ENCODE results near the gene CCDC92B.
"Not testable (repeated sequence)": the region's sequence is repeated elsewhere in the genome, so short reads cannot be mapped to it uniquely, and the experiment has no call there.

CCDC92B gene

GRCh38 chr17:2703606-2704005 lies 45.8 kb downstream of the CCDC92B start:
- DNase-seq (ENCODE audit: low spot score), result no peak

GRCh38 chr17:2703181-2703580 lies 46.3 kb downstream of the CCDC92B start:
- DNase-seq (ENCODE audit: low spot score), result no peak

GRCh38 chr17:2701996-2702741 lies 47.3 kb downstream of the CCDC92B start:
- DNase-seq (ENCODE audit: low spot score), result no peak

GRCh38 chr17:2701161-2701995 lies 48.1 kb downstream of the CCDC92B start:
- DNase-seq (ENCODE audit: low spot score), result no peak

GRCh38 chr17:2700491-2701141 lies 48.8 kb downstream of the CCDC92B start:
- DNase-seq (ENCODE audit: low spot score), result no peak

GRCh38 chr17:2700030-2700490 lies 49.4 kb downstream of the CCDC92B start:
- DNase-seq (ENCODE audit: low spot score), result no peak

GRCh38 chr17:2699216-2699805 lies 50.1 kb downstream of the CCDC92B start:
- not testable (repeated sequence) for DNase-seq (ENCODE audit: low spot score)

GRCh38 chr17:2697611-2698162 lies 51.8 kb downstream of the CCDC92B start:
- DNase-seq (ENCODE audit: low spot score), result no peak

- DNase-seq (ENCODE audit: low spot score), result no peak
These were observed 53.3 kb downstream of the CCDC92B start for GRCh38 chr17:2695961-2696760.

- DNase-seq (ENCODE audit: low spot score), result no peak
These were observed 54.0 kb downstream of the CCDC92B start for GRCh38 chr17:2695243-2695960.

- DNase-seq (ENCODE audit: low spot score), result no peak
These were observed 54.8 kb downstream of the CCDC92B start for GRCh38 chr17:2694381-2695242.

GRCh38 chr17:2693561-2694380 lies 55.7 kb downstream of the CCDC92B start:
- no peak for DNase-seq (ENCODE audit: low spot score)

- DNase-seq (ENCODE audit: low spot score), result no peak
These were observed 56.7 kb downstream of the CCDC92B start for GRCh38 chr17:2692781-2693135.

GRCh38 chr17:2691965-2692780 lies 57.3 kb downstream of the CCDC92B start:
- no peak for DNase-seq (ENCODE audit: low spot score)

GRCh38 chr17:2691069-2691871 lies 58.2 kb downstream of the CCDC92B start:
- no peak for DNase-seq (ENCODE audit: low spot score)

GRCh38 chr17:2690165-2691068 lies 59.0 kb downstream of the CCDC92B start:
- DNase-seq (ENCODE audit: low spot score), result no peak
